ENCODE results near the gene FXYD3. TPM values are rescaled to one million over a fixed set of nuclear protein-coding genes. Genes with fewer than 3 reads are reported as not detected.

FXYD3 gene
- polyA plus RNA-seq, 1 of the 3 experiments (the other 2 are of a cell fraction), result not detected

DNA sequence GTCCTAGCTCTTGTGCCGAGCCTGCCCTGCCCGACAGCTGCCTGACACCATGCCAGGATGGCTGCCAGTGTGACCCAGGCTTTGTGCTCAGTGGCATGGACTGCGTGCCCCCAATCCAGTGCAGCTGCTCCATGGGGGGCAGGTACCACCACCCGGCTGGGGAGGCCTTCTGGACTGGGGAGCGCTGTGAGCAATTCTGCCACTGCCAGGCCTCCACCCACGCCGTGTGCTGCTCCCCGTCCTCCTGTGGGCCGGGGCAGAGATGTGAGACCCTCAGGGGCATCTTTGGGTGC, 9.4 kb upstream of the FXYD3 start:
- no peaks in the 10 kb centered on the region for H3K4me1 ChIP-seq (ENCODE audit: control insufficient read depth in 1 of 2, insufficient read depth in 2 of 2, low read depth in 1 of 2, low read length in 1 of 2)
- WGBS (ENCODE audit: low lambda C conversion rate), result 64% methylated on average over 7 of the region's 9 CpGs
- DNase-seq, result no peak

DNA sequence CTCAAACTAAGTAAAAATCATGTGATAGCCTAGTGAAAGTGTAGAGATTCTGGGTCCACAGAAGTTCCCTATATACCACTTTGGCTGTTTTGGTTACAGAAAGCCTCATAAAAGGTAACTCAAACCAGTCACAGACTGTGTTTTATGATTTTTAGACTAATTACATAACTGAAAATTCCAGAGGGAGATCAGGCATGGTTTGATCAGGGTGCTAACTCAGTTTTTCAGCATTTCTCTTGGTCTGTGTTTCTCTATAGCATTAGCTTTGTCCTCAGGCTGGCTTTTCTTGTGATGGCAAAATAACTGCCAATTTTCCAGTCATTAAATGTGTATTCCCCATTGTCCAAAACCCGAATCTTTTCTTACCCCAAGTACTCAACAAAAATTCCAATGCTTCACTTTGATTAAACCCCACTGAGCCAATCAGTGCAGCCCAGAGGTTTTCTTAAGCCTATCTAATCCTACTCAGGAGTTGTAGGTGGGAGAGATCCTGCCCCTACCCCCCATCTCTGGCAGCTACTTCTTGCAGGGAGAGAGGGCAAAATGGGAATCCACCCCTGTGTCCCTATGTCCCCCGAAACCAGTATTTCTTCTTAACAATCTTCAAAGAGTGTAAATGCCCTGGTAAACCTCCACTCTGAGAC, 8.6 kb upstream of the FXYD3 start:
- no peak overlapping the region for H3K4me2 ChIP-seq
- ChIA-PET POLR2A (no interaction called here), CTCF (interaction anchor here (0.6 to 1.5 kb wide), 5 partner anchors 8 to 47 kb away, joined by 3 to 6 read pairs (median 5); partner anchors contain the start of gene FXYD3)
- H3K9me2 ChIP-seq, result no peaks in the 10 kb centered on the region
- H3K36me3 ChIP-seq (replicated peaks in 1 of 2; ENCODE audit: control insufficient read depth in 1 of 2, insufficient read depth in 2 of 2, low read length in 1 of 2), result no peaks in the 10 kb centered on the region
- no peak overlapping the region for H3K27ac ChIP-seq (ENCODE audit: low read depth in 2 of 2, low read length in 1 of 2)
- H3K4me1 ChIP-seq (ENCODE audit: control insufficient read depth in 1 of 2, insufficient read depth in 2 of 2, low read depth in 1 of 2, low read length in 1 of 2), result no peaks in the 10 kb centered on the region
- DNase-seq, result no peak
- WGBS (ENCODE audit: low lambda C conversion rate), result 41% methylated on average over 2 of the region's 2 CpGs
- no peak overlapping the region for H3K4me3 ChIP-seq (ENCODE audit: low read depth in 2 of 2, low read length in 1 of 2)
- H3F3A ChIP-seq (replicated peaks; ENCODE audit: insufficient read depth), result peaks cover 4% of the 10 kb centered on the region
- no peaks in the 10 kb centered on the region for H3K9me3 ChIP-seq
- H3K27me3 ChIP-seq (ENCODE audit: insufficient read depth), result no peaks in the 10 kb centered on the region
- H4K20me1 ChIP-seq (ENCODE audit: insufficient read depth), result no peaks in the 10 kb centered on the region
- H2AFZ ChIP-seq (ENCODE audit: low read depth), result no peak overlapping the region
- H3K79me2 ChIP-seq (ENCODE audit: insufficient read depth), result no peaks in the 10 kb centered on the region
- no peak overlapping the region for H3K9ac ChIP-seq
- TF ChIP-seq NRF1 (IDR thresholded peaks at IDR 0.05; ENCODE audit: low read depth, low read length), result no peak
- TF ChIP-seq RFX5 (IDR thresholded peaks at IDR 0.05; ENCODE audit: low read length), result no peak
- TF ChIP-seq JUND (IDR thresholded peaks at IDR 0.05), result no peak
- TF ChIP-seq MEF2A (IDR thresholded peaks at IDR 0.05; ENCODE audit: borderline replicate concordance, low read depth), result no peak
- TF ChIP-seq, protein P1, sequence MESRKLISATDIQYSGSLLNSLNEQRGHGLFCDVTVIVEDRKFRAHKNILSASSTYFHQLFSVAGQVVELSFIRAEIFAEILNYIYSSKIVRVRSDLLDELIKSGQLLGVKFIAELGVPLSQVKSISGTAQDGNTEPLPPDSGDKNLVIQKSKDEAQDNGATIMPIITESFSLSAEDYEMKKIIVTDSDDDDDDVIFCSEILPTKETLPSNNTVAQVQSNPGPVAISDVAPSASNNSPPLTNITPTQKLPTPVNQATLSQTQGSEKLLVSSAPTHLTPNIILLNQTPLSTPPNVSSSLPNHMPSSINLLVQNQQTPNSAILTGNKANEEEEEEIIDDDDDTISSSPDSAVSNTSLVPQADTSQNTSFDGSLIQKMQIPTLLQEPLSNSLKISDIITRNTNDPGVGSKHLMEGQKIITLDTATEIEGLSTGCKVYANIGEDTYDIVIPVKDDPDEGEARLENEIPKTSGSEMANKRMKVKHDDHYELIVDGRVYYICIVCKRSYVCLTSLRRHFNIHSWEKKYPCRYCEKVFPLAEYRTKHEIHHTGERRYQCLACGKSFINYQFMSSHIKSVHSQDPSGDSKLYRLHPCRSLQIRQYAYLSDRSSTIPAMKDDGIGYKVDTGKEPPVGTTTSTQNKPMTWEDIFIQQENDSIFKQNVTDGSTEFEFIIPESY (IDR thresholded peaks at IDR 0.05; ENCODE audit: borderline replicate concordance, low read depth), result no peak
- TF ChIP-seq, protein P2, sequence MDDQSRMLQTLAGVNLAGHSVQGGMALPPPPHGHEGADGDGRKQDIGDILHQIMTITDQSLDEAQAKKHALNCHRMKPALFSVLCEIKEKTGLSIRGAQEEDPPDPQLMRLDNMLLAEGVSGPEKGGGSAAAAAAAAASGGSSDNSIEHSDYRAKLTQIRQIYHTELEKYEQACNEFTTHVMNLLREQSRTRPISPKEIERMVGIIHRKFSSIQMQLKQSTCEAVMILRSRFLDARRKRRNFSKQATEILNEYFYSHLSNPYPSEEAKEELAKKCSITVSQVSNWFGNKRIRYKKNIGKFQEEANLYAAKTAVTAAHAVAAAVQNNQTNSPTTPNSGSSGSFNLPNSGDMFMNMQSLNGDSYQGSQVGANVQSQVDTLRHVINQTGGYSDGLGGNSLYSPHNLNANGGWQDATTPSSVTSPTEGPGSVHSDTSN (IDR thresholded peaks at IDR 0.05), result no peak
- no peak for TF ChIP-seq TEAD4 (IDR thresholded peaks at IDR 0.05; ENCODE audit: borderline replicate concordance, insufficient read depth)
- TF ChIP-seq EP300 (IDR thresholded peaks at IDR 0.05; ENCODE audit: borderline replicate concordance in 1 of 2, low read depth in 1 of 2, low read length in 1 of 2), result no peak

More for the DNA sequence above, 9.4 kb upstream of the FXYD3 start:
- H2AFZ ChIP-seq (ENCODE audit: low read depth), result no peak overlapping the region
- H3K36me3 ChIP-seq (replicated peaks in 1 of 2; ENCODE audit: control insufficient read depth in 1 of 2, insufficient read depth in 2 of 2, low read length in 1 of 2), result no peaks in the 10 kb centered on the region
- TF ChIP-seq RFX5 (IDR thresholded peaks at IDR 0.05; ENCODE audit: low read length) (no peak), TCF12 (IDR thresholded peaks at IDR 0.05) (no peak), TEAD4 (IDR thresholded peaks at IDR 0.05; ENCODE audit: borderline replicate concordance, insufficient read depth) (no peak), RCOR1 (IDR thresholded peaks at IDR 0.05; ENCODE audit: low read length) (no peak), FOXJ3 (CRISPR knock-in tag; IDR thresholded peaks at IDR 0.05) (no peak), GABPA (IDR thresholded peaks at IDR 0.05; ENCODE audit: low read depth) (no peak), EP300 (IDR thresholded peaks at IDR 0.05; ENCODE audit: borderline replicate concordance in 1 of 2, low read depth in 1 of 2, low read length in 1 of 2) (no peak)
- TF ChIP-seq, protein P3, sequence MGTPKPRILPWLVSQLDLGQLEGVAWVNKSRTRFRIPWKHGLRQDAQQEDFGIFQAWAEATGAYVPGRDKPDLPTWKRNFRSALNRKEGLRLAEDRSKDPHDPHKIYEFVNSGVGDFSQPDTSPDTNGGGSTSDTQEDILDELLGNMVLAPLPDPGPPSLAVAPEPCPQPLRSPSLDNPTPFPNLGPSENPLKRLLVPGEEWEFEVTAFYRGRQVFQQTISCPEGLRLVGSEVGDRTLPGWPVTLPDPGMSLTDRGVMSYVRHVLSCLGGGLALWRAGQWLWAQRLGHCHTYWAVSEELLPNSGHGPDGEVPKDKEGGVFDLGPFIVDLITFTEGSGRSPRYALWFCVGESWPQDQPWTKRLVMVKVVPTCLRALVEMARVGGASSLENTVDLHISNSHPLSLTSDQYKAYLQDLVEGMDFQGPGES (IDR thresholded peaks at IDR 0.05; ENCODE audit: low read depth, low read length), result no peak
- TF ChIP-seq, protein P4, sequence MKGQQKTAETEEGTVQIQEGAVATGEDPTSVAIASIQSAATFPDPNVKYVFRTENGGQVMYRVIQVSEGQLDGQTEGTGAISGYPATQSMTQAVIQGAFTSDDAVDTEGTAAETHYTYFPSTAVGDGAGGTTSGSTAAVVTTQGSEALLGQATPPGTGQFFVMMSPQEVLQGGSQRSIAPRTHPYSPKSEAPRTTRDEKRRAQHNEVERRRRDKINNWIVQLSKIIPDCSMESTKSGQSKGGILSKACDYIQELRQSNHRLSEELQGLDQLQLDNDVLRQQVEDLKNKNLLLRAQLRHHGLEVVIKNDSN (IDR thresholded peaks at IDR 0.05; ENCODE audit: borderline replicate concordance, low read depth), result no peak
- TF ChIP-seq, protein P5, sequence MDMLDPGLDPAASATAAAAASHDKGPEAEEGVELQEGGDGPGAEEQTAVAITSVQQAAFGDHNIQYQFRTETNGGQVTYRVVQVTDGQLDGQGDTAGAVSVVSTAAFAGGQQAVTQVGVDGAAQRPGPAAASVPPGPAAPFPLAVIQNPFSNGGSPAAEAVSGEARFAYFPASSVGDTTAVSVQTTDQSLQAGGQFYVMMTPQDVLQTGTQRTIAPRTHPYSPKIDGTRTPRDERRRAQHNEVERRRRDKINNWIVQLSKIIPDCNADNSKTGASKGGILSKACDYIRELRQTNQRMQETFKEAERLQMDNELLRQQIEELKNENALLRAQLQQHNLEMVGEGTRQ (IDR thresholded peaks at IDR 0.05; ENCODE audit: borderline replicate concordance, low read depth, low read length), result no peak
- TF ChIP-seq, protein P6, sequence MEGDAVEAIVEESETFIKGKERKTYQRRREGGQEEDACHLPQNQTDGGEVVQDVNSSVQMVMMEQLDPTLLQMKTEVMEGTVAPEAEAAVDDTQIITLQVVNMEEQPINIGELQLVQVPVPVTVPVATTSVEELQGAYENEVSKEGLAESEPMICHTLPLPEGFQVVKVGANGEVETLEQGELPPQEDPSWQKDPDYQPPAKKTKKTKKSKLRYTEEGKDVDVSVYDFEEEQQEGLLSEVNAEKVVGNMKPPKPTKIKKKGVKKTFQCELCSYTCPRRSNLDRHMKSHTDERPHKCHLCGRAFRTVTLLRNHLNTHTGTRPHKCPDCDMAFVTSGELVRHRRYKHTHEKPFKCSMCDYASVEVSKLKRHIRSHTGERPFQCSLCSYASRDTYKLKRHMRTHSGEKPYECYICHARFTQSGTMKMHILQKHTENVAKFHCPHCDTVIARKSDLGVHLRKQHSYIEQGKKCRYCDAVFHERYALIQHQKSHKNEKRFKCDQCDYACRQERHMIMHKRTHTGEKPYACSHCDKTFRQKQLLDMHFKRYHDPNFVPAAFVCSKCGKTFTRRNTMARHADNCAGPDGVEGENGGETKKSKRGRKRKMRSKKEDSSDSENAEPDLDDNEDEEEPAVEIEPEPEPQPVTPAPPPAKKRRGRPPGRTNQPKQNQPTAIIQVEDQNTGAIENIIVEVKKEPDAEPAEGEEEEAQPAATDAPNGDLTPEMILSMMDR (IDR thresholded peaks at IDR 0.05), result no peak
- no peak overlapping the region for H3K9ac ChIP-seq
- no peaks in the 10 kb centered on the region for H3K9me2 ChIP-seq
- peaks cover 4% of the 10 kb centered on the region for H3F3A ChIP-seq (replicated peaks; ENCODE audit: insufficient read depth)
- no peak overlapping the region for H3K4me3 ChIP-seq (ENCODE audit: low read depth in 2 of 2, low read length in 1 of 2)
- no peaks in the 10 kb centered on the region for H4K20me1 ChIP-seq (ENCODE audit: insufficient read depth)
- POLR2A ChIA-PET, result no interaction called here
- H3K79me2 ChIP-seq (ENCODE audit: insufficient read depth), result no peaks in the 10 kb centered on the region
- H3K9me3 ChIP-seq, result no peaks in the 10 kb centered on the region
- H3K27me3 ChIP-seq (ENCODE audit: insufficient read depth), result no peaks in the 10 kb centered on the region
- CTCF ChIA-PET, result interaction anchor here (0.7 to 1.5 kb wide), 2 partner anchors 9 kb away, joined by 3 to 6 read pairs; partner anchors contain the start of gene FXYD3
- H3K27ac ChIP-seq (ENCODE audit: low read depth in 2 of 2, low read length in 1 of 2), result no peak overlapping the region
- H3K4me2 ChIP-seq, result no peak overlapping the region

Measured in SK-N-SH (cell line).